GM21825 (cell line): ENCODE data around the gene SGIP1.
"Not testable (repeated sequence)": the region's sequence is repeated elsewhere in the genome, so short reads cannot be mapped to it uniquely, and the experiment has no call there.

ENCODE experiments used
- ATAC-seq: cut with Tn5 transposase; IDR thresholded peaks from one replicate; pipeline ENCODE4 v1.9.1; 2021; ENCODE audit warnings: mild to moderate bottlenecking, moderate library complexity; ENCODE audit not compliant: unreplicated experiment

SGIP1 gene

DNA sequence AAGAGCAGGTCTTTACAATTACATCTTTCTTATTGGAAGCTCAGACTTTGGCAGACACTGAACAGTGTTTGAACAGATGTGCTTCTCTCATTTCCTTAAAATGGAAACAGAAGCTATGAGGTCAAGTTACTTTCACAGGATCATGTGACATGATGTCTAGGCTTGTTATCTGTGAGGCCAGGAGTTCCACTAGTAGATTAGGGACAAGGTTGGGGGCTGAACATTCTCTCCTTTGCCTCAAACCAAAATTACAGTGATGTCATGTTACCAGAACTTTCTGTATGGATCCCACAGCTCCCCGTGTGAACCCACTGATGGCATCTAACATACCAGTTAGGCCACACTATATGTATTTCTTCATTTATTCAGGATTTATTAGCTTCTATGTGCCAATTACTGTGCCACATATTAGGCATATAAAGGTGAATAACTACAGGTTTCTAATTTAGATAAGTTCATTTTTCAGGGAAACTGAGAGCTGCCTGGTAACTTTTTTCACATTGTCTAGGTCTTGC lies 224.3 kb downstream of the SGIP1 start:
- peak; percentile 100 for ATAC-seq

DNA sequence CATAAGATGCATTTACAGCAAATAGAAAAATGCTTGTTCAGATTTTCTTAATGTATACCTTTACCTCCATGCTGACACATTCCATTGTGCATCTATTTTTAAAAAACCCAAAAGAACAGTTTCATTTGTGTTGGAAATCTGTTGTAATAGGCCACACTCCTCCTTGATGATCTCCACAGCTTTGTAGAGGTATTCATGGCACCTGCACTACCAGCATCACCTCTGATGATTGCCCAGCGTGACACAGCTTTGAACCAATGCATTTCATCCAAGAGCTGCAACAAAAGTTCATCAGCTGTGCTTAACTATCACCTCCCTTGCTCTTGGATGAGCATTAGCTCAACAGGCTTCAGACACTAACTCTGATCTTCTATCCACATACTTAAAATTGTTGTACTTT lies 226.6 kb downstream of the SGIP1 start:
- ATAC-seq: no peak

DNA sequence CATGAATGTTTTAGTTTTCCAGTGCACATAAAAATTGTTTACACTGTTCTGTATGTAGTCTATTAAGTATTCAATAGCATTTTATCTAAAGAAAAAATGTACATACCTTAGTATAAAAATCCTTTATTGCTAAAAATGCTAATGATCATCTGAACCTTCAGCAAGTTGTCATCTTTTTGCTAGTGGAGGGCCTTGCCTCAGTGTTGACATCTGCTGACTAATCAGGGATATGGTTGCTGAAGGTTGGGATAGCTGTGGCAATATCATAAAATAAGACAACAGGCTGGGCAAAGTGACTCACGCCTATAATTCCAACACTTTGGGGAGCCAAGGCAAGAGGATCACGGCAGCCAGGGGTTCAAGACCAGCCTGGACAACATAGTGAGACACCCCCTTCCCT lies 227.3 kb downstream of the SGIP1 start:
- no peak for ATAC-seq

DNA sequence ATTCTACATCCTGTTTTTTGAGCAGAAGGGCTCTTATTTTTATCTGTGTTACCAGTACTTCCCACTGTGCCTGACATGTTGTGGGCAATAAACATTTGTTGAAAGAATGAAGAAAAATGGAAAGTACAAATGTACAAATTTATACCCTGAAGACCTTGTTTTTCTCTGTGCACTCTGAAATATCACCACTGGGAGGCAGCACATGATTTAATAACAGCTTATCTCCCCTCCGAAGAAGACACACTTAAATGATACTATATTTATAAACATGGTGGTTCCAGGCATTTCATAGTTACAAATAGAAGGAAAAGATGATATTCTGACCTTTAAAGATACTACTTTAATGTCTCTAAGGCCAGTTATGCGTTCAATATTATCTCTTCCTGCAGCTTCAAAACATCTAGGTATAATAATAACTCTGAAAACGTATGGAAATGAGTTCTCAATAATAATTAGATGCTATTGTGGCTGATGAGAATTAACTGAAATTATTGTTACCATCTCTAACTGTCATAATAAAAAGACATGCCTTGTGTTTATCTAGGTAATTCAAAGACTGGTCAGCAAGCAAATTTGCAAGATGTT lies 231.1 kb downstream of the SGIP1 start:
- ATAC-seq: no peak

DNA sequence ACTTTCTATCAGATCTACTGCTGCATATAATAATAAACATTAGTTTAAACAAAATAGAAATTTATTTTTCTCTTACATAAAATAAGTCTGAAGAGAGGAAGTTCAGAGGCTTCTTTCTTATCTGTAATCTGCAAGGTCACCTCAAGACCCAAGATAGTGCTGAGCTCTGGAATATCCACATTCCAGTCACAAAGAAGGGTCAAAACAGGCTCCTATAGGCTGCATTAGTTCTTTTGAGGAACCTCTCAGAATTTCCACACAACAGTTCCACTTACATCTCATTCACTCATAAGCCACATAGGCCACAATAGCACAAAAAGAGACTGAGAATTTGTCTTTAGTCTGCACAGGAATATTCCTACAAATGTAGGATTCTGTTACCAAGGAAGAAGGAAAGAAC lies 233.7 kb downstream of the SGIP1 start:
- no peak for ATAC-seq

DNA sequence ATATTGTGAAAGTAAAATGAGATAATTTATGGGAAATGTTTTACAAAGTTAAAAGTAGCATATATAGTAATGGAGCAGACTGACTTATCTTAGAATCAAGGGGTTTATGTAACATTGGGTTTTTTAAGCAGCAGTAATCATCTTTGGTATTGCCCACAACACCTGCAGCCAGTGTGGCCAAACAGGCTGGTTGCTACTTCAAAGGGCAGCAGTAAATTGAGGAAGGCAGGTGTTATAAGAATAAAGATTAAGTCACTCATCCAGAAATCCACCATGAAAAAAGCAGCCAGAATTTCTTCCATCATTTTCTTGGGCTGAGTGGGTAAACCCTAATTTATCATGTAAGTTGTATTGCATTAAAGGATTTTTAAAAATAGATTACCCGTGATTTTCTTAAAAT lies 235.0 kb downstream of the SGIP1 start:
- ATAC-seq: no peak

DNA sequence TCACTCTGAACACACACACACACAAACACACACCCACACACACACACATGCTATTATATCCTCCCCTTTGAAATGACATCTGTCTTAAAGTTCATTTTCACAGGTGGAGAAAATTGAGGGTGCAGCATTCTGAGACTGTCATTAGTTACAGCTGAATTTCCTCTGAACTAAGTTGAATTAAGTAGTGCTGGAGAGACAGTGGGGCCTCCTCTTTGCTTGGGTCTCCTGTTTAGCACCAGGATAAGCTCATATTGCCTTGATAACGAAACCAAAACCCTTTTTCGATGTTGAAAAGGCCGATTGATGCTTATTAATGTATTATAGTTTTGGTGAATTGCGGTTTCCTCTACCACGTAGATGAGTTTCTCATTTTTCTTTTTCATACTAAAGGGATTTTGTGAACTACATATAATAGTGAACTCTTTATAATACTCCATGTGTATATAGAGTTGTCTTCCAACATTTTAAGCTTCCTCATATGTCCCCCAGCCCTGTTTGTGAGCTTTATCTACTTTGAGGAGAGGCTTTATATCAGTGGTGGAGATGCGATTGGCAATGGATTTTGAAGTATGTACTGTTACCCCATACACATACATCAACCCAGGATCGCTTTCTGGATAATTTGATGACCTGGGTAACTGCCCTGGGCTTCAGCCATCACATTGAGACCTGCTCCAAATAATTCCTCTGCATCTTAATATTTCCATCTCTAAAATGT lies 235.7 kb downstream of the SGIP1 start:
- ATAC-seq: no peak

DNA sequence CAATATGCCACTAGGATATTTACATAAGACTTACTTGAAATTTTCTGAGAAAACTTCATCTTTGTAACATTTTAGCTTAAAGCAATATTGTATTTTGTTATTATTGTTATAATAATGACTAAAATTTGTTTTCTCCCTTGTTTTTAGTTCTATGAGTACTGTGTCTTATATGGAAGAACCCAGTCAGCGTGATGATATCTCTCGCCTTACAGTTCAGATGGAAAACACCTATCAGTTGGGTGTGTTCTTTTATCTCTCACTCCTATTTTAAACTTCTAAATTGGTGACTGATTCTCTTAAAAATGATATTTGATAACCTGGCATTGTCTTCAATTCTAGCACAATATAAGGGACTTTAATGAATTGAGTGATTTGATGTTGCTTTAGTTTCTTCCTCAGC lies 236.3 kb downstream of the SGIP1 start:
- ATAC-seq: no peak

DNA sequence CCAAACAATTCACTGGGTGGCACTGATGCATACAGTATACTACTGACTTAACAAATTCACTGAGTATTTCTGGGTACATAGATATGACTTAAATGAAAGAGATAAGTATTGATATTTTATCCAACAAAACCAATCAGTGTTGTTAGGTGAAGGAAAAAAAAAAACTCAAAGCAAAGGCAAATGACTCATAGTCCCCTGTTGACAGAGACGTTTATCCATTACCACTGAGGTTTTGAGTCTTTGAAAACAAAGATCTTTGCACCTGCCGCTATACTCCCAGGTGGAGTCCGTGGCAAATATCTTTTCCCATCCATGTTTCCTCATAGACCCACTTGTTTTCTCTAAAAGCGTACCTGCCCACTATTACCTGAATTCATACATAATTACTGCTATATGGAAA lies 236.7 kb downstream of the SGIP1 start:
- no peak for ATAC-seq

DNA sequence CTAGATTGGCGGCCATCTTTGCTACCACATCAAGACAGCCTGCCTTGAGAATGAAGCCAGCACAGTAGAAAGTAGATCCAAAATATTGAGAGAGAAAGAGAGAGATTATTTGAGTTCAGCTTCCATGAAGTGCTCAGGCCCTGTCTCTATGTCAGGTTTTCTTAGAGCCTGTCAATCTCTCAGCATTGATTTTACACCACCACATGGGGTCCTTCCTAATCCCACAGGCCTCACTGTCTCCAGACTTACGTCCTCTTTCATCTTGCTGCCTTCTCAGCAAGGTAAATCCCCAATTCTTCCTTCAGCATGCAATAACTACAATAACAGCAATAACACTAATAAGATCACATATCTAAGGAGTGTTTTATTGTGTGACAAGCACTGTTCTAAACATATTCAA lies 239.3 kb downstream of the SGIP1 start:
- no peak for ATAC-seq

DNA sequence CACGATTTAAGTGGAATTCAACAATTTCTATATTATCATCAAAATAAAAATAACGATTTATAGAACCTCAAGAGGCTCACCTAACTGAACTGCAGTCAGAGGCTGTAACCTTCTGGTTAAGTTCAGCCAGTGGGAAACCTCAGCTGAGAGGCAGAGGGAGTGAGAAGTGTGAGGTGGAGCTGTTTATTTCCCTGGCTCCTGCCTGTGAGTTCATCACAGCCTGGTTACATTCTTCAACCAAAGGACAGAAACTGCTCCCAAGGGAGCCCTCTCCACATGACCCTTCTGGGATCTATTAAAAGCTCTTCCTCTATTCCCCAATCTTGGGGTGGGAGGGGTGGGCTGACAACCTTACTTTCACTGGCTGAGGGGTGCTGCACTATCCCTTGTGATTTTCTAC lies 240.5 kb downstream of the SGIP1 start:
- ATAC-seq: no peak

DNA sequence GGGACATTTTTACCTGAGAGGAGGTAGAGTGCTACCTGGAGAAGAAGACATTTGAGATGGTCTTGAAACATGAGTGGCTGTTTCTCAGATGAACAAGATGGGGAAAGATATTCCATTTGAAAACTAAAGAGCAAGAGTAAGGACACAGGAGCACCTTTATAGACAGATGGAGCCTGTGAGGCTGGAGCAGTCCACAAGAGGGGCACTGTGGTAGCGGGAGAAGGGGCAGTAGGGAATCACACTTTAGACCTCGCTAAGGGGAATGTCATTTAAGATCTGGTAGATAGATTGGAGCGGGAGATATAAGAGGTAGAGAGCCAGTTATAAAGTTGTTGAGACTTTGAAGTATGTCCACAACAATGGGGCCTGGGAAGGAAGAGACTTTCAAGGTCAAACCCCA lies 241.7 kb downstream of the SGIP1 start:
- ATAC-seq: no peak

DNA sequence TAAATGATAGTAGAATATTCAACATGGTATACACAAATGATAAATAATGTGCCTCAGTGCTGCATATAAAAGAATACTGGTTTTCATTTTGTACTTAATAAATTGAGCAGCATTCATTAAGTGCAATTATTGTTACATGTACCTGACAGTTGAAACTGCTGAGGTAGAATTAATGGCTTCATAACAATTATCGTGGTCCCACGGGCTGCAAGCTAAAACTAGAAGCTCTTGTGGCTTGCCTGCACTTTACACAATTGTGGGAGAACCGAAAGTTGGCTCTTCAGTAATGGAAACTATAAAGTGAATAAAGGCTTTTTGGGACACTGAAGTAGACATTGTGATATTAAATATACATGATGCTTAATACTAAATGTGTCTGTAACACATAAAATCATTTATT lies 243.9 kb downstream of the SGIP1 start:
- ATAC-seq: no peak

DNA sequence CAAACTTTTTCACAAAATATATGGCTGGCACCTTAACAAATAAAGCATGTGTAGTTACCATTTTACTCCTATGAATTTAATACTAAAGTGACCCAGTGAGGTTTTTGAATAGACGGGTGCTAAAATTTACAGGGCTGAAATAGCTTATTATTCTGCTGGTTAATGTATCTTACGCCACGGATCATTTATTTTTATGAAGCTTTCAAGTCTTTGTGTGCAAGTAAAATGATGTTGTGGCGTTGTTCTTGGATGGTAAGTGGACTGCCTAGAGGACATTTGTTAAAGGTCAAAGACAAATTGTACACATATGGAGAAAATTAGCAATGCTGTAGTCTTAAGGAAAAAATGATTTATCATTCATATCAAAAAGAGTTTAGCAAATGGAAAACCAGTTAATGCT lies 244.3 kb downstream of the SGIP1 start:
- no peak for ATAC-seq

DNA sequence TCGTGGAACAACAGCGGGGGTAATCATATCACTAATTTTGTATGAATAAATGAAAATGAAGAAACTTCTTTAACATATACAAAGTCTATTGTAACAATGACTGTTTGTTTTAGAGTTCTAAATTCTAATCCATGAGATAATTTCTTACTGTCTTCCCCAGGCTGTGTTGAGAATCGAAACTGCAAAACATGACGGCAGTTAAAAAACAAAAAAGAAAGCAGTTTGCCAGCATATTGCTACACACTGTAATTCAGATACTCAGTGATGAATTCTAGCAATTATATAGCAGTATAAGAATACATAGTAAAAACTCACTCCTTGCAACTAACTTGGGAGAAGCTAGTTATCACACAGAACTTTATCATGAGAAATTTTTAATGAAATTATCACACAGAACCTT lies 245.0 kb downstream of the SGIP1 start:
- ATAC-seq: no peak

DNA sequence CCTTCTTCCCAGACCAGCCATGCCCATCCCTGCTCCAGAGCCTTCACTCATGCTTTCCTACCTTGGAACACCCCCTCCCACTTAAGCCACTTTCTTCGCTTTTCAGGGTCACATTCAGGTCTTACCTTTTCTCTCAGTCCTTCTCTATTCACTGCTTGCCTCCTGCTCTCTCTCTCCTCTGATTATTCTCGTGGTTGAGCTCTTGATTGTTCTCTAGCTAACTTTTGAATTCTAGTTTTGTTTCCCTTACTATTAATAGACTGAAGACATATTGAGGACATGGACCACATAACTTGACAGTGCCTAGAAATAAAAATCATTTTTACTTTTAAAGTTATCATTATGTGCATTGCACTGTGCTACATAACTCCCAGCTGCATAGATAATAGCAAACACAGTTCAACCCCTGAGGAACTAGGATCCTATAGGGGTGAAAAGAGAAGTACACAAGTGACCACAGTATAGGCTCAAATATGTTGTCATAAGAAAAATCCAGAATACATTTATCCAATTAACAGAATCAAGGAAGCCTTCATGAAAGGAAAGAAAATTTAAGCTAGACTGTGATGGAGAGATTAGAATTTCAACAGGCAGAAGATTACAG lies 245.6 kb downstream of the SGIP1 start:
- no peak for ATAC-seq

DNA sequence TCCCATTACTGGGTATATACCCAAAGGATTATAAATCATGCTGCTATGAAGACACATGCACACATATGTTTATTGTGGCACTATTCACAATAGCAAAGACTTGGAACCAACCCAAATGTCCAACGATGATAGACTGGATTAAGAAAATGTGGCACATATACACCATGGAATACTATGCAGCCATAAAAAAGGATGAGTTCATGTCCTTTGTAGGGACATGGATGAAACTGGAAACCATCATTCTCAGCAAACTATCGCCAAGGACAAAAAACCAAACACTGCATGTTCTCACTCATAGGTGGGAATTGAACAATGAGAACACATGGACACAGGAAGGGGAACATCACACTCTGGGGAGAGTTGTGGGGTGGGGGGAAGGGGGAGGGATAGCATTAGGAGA lies 251.8 kb downstream of the SGIP1 start:
- not testable (repeated sequence) for ATAC-seq

DNA sequence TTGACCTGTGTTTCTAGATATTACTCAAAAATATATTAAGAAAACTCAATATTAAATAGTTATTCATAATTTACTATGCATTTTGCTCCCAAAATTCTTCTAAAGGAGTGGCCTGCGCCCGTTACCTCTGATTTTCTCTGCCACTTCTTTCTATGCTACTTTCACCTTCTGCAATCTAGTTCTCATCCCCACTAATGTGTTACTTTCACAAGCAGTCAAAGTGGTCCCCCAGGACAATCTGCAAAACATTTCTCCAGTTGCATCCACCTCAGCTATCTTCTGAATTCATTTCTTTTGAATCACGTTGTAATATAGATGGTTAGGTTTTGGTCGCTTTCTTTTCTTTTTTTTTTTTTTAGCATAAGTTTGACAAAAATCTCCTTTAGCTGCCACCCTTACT lies 253.7 kb downstream of the SGIP1 start:
- ATAC-seq: no peak

DNA sequence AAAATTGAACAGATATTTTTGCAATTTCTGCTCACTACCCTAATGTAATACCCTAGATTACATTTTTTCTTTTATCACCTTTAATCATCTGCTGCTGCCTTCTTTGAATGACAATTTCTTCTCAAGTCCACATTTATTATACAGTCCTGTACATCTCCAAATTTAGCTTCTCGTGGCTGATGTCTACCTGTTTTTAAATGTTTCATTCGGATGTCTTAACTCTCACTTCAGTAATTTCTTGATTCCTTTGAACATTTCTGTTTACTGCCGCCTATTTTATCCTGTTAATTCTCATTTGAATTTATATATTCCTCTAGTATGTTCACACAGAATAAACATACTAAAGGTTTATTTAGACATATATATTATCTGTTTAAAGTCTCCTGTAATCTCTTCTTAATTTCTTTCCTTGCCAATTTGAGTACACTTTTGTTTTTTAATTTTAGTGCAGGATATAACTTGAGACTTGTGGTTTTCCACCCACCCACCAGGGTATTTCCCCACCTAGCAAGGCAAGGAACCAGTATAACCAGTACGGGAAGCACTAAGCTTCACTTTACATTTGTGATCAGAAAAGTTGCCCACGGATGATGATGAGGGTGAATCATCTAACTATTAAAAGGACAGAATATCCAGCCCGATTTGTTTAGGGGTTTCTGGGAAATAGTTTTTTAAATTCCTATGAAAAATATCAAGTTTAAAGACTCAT lies 254.4 kb downstream of the SGIP1 start:
- ATAC-seq: no peak

DNA sequence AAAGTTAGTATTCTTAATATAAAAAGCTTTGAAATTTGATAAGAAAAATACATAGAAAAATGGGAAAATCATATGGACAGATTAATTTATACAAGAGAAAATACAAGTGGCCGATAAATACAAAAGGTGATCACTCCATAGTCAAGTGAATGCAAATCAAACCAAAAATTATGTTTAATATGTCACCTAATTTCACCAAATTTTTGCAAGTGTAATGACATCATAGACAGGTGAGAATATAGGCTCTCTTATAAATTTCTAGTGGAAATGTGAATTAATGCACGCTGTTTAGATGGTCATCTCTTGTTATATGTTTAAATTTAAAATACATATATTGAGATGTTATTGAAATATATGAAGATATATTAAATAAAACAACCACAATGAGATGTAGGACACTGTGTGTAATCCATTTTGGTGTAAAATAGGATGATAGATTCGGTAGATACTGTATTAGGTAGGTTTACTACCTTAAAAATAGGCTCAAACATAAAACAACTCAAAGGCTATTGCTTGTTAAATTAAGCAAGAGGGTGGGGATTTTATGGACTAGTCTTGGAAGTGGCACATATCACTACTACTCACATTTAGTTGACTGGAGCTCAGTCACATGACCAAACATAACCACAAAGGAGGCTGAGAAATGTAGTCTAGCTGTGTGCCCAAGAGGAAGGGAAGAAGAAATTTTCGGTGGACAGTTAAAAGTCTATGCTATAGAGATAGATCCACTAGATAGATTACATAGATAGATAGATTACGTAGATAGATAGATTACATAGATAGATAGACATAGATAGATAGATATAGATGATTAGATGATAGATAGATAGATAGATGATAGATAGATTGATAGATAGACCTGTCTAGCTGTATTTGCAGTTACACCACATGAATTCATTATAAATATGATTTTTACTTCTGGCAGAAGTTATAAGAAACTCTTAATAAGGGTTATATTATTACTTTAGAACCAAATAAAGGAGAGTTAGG lies 258.0 kb downstream of the SGIP1 start:
- ATAC-seq: no peak

DNA sequence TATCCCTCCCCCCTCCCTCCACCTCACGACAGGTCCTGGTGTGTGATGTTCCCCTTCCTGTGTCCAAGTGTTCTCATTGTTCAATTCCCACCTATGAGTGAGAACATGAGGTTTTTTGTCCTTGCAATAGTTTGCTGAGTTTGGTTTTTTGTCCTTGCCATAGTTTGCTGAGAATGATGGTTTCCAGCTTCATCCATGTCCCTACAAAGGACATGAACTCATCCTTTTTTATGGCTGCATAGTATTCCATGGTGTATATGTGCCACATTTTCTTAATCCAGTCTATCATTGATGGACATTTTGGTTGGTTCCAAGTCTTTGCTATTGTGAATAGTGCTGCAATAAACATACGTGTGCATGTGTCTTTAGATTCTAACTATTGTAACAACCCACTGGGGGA lies 261.9 kb downstream of the SGIP1 start:
- not testable (repeated sequence) for ATAC-seq
